HG03135 (cell line): ENCODE data around the gene CTNNA2.

Source experiments
- ATAC-seq: cut with Tn5 transposase; IDR thresholded peaks from one replicate; pipeline ENCODE4 v1.9.1; 2021; ENCODE audit warnings: mild to moderate bottlenecking, moderate library complexity; ENCODE audit not compliant: unreplicated experiment

The CTNNA2 gene

DNA sequence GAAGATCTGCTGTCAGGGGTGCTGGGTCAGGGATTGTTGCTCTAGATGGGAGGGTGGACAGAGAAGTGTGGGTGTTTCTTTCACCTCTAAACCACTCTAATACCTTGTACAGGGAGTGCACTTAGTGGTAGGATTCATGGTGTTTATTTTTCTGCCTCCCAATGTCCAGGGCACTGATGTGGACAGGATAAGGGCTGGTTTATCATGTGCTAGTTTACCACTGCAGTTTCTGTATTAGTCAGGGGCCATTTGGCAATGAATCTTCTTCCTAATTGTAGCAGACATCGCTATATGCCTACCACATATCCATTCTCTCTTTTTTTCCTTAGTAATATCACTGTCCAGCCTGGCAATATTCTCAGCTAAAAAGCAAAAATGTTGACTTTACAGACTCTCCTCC is 842.0 kb downstream of the CTNNA2 start:
- ATAC-seq: no peak

DNA sequence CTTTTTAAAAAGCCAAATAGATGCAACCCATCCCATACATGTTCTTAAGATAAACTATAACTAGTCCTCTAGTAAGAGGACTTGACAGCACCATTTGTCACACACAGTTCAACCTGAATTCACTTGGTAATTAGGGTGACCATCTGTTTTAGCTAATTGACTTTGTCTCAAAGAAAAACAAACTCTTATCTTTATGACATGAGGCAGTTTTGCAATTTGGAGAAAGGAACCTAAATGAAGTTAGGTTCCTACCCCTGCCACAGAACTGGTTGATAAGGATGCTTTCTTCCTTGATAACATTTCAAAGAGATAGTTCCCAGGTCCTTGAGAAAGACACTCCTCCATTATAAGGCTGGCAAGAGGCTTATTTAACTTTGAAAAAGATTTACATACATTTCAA is 849.1 kb downstream of the CTNNA2 start:
- ATAC-seq: no peak

DNA sequence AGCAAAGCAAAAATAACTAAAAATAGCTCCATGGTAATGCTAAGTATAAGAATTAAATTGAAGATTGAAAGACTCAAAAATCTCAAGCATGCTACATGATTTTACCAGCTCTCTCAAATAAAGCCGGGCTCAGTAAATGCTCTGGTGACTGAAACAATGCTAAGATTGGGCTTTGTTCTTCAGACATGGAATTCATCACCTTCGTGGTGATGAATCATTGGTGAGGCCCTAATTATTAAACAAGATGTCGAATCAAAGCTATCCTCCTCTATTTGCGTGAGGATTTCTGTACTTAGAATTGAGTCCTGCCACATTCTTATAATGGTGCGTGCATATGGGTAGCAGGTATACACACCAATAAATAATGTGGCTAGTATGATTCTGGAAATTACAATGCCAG is 850.5 kb downstream of the CTNNA2 start:
- no peak for ATAC-seq

DNA sequence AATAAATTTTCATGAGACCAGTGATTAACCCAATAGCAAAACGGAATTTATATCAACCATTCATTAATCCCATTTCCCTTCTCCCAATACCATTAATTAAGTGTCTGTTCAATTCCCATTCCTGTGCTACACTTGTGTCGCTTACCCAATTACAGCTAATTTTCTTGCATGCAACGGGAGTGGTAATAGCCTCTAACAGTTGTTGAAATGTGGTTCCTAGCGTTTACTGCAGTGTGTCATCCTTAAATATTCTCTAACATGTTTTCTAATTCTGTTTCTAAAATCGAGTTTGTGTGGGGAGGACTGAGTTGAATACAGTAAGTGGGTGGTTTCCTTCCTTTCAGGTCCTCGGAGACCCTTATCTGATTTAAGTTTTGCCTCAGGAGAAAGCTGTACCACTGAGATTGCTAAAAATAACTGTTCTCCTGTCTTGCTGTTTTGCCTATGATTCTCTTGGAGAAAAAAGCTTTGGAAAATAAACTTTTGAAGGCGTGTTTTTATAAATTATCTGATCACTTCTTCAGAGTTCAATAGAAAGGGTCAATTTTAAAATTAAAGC is 851.0 kb downstream of the CTNNA2 start:
- no peak for ATAC-seq

DNA sequence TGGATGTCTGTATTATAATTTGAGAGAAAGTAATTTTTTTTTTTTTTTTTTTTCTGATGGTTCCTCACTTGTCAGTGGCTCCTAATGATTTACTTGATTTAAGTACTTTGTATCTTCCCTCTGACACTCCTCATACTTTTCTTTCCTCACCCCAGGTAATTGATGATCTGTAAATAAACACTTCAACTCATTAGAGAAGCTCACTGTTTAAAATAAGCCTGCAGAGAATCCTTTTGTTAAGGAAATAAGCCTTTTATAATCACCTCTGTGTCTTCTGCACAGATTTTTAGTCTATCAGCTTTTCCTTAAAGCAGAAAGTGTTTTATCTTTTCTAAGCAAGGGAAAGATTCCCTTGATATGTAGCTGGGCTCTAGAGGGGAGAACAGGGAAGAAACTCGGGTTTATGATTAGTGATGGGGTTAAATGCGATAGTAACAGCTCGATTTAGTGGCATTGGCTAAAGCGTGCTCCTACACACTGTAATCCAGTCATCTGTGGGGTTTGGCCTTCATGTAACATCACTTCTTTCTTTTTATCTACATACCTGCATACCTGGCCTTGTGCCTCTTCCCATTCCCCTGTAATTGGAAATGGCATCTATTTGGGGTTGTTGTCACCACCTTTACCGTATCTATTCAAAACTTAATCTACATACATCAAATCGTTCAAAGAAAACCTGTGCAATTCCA is 851.8 kb downstream of the CTNNA2 start:
- no peak for ATAC-seq

DNA sequence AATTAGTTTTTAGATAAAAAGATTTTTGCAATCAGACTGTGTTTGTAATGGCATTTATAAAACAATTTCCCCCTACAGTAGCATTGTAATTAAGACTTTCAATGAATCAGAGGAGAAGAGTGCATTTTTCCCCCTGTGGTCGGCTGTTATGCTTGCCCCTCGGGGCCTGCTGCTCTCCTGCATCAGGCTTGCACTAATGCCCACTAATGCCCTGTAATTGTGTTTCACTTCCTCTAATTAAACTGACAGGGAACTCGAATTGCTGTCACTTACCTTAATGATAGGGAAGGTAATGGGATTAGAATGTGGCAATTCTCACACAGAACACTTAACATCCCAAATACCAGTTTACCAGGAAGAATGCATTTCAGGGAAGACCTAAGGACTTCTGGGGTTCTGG is 852.9 kb downstream of the CTNNA2 start:
- no peak for ATAC-seq

DNA sequence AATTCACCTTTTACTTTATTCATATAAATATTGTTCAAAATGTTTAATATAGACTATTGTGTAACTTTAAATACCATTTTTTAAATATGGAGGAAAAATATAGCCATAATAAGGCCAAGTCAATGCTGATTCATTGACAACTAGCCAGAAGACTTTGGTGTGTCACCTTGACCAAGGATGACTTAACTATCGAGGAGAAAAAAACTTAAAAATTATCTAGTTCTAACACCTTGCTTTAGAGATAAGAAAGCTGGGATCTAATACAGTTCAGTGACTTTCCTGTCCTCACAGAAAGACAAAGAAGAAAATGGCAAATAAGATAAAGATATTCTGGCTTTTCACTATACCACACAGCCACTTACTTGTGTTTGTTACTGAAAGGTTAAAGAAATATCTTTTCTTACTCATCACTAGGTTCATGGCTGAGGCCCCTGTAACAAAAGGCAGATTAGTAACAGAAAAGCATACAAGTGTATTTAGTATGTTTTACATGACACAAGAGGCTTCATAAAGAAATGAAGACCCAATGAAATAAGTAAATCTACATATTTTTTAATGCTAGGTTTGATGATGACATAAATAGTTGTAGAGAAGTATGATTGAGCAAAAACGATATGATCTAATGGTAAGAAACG is 857.6 kb downstream of the CTNNA2 start:
- ATAC-seq: no peak

DNA sequence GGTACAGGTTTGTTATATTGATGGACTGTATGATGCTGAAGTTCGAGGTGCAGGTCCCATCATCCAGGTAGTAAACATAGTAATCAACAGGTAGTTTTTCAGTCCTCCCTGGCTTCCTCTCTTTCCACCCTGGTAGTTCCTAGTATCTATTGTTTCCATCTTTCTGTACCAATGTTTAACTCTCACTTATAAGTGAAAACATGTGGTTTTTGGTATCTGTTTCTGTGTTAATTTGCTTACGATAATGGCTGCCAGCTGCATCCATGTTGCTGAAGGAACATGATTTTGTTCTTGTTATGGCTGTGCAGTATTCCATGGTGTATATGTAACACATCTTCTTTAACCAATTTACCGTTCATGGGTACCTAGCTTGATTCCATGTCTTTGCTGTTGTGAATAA is 861.3 kb downstream of the CTNNA2 start:
- ATAC-seq: no peak

DNA sequence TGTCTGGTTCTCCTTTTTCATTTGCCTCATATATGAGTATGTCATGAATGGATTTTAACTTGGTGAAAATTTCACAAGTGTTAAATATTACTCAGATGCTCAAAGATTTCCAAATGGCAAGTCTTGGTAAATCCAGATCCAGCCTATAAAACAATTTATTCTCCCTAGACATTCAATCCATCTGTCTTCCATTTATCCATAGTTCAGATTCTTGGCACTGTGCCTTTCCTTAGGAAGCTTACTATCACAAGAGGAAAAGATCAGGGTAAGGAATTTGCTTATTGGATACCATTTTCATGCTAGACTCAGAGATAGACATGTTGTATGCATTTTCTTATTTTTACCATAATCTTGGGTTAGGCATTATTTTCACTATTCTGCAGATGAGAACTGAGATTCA is 864.2 kb downstream of the CTNNA2 start:
- no peak for ATAC-seq

DNA sequence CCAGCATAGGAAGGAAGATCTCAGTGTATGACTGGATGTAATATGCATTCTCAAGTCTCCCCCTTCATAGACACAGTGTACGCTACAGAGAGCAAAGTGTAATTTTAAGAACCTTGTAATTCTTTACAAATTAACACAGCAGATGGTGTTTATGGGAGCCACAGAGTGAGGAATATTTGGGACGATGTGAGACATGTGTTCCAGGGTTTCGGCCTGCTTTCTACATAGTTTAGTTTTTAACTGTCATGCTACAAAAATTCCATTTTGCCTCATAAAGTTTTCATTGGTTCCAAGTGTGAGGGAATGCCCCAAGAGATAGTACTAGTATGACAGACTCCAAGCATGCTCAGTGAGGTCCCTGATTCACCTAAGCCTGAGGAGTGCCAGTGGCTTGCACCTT is 867.9 kb downstream of the CTNNA2 start:
- ATAC-seq: no peak

DNA sequence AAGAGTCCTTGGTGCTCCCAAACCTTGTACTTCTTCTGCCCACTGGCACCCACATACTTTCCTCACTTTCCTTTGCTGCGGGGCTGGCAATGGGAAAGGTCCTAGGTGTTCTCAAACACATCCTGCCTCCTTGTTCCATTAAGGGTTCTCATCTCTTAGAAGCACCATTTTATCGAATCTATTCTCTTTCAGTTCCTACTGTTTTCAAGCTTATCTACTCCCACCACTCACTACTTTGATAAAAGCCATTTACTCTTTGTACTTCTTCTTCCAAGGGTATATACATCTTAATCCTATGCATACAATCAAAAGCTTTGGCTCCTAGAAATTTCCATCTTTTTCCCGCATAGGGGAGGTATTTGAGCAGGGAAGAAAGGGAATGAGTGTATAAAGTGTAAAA is 868.8 kb downstream of the CTNNA2 start:
- ATAC-seq: no peak

DNA sequence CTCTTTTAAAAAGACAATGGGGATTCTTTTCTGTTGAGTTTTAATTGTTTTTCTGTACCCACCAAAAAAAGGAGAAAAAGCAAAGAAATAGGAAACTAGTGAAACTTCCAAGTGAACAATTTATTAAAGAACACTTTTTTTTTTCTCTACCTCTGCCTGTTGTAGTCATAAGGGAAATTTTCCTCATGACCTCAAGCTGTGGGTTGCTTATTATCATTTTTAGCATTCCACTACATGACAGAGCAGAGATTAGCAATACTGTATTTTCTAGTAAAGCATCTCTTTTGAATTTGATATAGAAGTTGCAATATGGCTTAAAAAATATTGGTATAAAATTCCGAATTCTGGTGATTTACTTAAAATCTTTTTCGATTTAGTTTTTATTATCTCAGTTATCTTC is 879.6 kb downstream of the CTNNA2 start:
- no peak for ATAC-seq

DNA sequence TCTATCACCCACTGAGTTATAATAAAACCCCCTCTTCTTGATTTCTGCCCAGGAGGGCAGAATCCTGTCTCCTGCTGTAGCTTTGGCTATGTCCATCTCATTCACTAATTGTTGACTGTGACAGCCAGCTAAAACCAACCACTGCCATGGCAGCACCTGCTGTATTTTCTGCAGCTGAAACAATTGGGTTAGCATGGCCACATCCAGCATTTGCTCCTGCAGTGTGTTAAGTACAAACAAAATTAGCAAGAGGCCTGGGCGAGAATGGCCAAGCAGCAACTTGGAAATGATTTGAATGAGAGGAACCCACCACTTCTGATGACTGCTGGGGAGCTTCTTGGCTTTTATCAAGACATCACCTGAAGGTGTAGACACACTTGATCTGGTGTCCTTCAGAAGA is 881.1 kb downstream of the CTNNA2 start:
- ATAC-seq: no peak

DNA sequence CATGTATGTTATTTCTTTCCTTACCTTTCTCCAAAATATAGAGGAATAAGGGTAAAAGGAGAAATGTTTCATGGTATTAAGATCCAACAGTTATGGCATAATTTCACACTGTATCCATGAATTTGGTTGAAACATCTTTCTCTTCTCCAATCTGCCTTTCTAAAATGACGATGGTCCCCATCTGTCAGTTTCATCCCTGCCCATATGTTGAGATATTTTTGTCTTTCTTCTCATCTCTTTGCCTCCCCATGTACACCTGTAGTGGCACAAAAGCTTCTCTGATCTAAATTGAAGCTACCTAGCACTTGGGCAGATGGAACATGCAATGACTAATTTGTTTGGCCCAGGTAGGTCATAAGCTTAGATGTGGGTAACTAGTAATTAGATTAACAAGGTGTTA is 882.4 kb downstream of the CTNNA2 start:
- ATAC-seq: no peak

DNA sequence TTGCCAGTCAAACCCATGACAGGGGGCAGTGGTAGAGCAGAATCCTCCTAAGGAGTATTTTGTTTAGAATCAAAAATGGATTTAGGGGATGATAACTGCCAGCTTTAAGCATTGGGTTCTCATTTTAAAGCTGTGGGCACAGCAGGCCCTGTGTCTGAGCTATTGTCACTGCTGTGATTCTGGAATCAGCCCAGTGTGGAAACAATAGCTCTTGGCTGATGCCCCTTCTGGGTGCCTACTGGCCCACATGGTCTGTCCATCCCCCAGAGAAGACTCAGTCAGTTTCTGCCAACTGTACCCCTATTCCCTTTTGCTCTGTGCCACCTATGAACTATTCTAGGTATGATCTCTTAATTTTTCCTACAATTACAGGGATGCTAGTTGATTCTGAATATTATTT is 883.4 kb downstream of the CTNNA2 start:
- no peak for ATAC-seq

DNA sequence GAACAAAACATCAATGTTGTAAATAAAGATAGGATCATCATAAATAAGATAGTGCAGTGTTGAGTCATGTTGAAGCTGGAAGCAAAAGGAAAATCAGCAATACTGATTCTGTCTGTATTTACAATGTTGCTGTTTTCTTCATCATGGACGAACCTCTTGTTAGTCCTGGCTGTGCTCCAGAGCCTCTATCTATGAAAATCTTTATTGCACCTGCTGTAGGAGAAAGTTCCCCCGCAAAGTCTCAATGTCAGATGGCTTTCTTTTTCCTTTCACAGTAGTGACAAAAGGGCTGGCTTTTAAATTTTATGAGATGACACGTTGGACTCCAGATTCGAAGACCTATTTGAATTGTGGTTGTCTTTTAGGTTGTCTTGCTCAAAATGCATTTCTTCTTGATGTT is 890.2 kb downstream of the CTNNA2 start:
- ATAC-seq: no peak

DNA sequence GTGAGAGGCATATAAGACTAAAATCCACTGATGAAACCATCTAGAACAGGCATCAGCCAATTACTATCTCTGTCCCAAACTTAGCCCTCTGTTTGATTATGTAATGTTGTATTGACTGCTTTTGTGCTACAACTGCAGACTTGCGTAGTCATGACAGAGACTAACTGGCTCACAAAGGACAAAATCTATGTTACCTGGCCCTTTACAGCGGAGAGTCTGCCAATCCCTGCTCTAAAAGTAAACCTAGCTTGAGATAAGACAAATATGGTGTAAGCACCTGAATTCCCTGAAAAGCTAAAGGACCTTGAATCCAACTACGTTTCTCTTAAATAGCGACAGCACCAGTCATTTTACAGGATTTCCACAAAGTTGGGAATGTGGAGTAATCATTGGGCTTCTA is 894.5 kb downstream of the CTNNA2 start:
- no peak for ATAC-seq

DNA sequence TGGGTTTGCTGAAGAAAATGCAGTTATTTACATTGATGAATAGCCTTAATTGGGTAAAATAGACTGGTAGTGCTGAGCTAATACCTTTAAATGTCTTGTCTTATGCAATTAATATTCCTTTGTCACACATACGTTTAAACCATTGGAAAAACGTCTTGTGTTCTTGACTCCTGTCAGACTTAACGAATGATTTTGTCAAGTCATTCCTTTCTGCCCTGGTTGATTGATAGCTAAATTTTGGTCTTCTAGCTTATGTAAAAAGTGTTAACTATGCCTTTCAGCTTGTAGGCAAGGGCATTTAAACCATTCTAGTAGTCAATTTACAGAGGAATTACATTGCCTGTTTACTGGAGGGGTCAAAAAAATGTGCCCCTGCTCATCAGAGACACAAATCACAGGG is 897.5 kb downstream of the CTNNA2 start:
- no peak for ATAC-seq

DNA sequence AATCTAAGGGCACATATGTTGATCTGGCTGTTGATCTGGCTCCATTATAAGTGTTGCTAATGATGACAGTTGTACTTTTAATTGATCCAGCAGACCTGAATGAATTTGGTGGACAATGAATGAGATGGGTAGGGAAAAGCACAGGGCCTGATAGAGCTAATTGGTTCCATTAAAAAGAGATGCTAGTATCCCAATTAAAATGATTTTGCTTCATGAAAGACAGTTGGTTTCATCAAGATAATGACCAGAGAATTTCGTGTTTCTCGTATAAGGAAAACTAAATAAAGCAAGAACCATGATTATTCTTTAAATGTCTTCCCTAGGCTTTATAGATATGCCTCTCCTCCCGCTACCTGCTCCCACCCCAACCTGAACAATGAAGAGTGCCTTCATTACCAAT is 900.3 kb downstream of the CTNNA2 start:
- no peak for ATAC-seq

DNA sequence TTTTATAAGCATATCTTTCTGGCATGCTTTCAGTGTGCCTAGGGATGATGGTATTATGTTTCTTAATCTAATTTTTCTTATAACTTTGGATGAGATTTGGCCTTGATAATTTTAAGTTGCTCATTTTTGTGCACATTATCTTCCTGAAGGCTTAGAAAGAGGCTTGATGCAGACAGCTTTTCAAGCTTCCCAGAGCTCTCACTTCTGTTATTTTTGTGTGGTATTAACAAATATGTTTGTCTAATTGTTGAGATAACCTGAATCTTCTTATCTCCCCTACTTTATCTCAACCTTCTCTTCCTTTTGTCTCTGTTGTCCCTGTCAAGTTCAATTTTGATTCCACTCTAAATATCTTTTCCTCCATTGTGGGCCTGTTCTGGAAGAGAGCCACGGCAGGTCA is 904.9 kb downstream of the CTNNA2 start:
- ATAC-seq: no peak

DNA sequence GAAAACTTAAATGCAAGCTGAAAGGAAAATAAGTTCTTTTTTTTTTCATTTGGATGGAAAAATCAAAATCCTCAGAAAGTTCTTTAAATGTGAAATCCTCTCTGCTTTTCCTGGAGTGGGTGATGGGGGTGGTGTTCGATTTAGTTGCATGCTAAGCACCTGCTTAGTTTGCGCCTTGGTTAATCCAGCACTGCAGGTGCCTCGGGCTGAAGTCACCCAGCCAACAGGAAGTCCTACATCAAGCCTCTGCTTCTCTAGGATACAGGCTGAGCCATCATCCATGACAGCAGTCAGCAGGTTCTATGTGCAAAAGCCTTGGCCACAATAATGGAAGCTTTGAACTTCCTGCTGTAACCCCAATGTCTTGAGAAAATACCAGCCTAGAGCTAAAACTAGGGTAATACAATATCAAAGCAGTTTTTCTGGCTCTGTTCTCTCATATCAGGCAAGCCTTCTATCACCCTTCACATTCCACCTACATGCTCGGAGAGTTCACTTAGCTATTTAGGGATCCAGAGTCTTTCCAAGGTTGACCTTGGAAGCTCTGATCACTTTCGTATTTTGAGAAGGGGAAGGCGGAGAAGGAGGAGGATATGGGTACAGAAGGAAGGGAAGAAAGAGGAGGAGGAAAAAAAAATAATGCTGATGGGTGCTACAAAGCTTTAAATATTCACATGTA is 907.8 kb downstream of the CTNNA2 start:
- ATAC-seq: no peak

DNA sequence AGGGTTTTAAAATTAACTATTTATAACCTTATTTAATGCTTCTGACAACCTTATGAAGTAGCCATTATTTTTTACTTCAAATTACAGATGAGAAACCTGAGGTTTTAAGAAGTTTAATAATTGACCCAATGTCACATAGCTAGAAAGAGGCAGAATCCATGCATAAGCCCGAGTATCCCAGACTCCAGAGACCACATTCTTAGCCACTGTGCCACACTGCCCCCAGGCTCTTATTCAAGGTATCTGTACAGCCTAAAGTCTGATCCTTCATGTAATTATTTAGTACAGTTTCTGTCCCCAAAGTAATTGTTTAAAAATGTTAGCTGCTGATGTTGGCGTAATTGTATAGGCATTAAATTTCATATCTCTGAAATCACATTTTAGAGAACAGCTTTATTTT is 916.4 kb downstream of the CTNNA2 start:
- no peak for ATAC-seq
